ENCODE data around the gene GMDS. TPM values are rescaled to one million over a fixed set of nuclear protein-coding genes. Genes with fewer than 3 reads are reported as not detected.

GMDS gene
- total and polyA plus RNA-seq, 2 of the 13 experiments (the other 11 are each of a cell fraction or from before 2014, with no cell fraction given): 64.4 to 112 TPM

- no peak for TF ChIP-seq ZHX1 (CRISPR knock-in tag; IDR thresholded peaks at IDR 0.05; ENCODE audit: low read depth)
Observed at GRCh38 chr6:2168480-2168879, 76.9 kb downstream of the GMDS start (continued).

DNA sequence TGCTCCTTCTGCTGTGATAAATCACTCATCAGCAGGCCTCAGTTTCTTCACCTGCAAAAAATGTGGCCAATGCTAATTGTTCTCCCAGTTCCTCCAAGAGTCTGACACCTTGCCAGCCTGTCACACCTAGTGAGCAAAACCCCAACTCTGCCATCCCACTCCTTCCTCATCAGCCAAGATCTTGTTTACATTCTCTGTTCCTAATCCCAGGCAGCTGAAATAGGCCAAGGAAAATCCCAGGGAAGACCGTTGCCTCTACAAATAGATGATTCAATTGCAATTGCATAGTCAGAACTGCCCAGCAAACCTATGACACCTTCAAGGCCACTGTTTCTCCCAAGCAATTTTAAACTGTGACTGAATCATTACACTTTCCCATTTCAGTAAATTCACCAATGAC, 78.7 kb downstream of the GMDS start:
- WGBS (ENCODE audit: low lambda C conversion rate): 77% methylated on average over 1 of the region's 1 CpG
- ChIA-PET POLR2A (no interaction called here), CTCF (ENCODE audit: low intra/inter-chr PET ratio, low total read pairs) (no interaction called here)
- ATAC-seq (no peak), DNase-seq (ENCODE audit: low spot score) (no peak), FAIRE-seq (no peak)
- H2AFZ ChIP-seq (ENCODE audit: low read length): no peak overlapping the region
- intact Hi-C loops (cut with micrococcal nuclease; ENCODE audit: unreplicated experiment): no loop called here
- H3K36me3 ChIP-seq (replicated peaks in 1 of 2; ENCODE audit: control insufficient read depth in 1 of 2, insufficient read depth in 2 of 2, low read length in 2 of 2): peaks cover 1 to 3% of the 10 kb centered on the region in 2 experiments; a peak in 1 of 5 replicates
- H3K4me3 ChIP-seq (replicated peaks in 1 of 3; ENCODE audit: insufficient read depth in 1 of 3, low read depth in 2 of 3, low read length in 3 of 3): no peak overlapping the region
- H3K9ac ChIP-seq (ENCODE audit: insufficient read depth, low read depth, low read length): no peak overlapping the region
- H3K27ac ChIP-seq (ENCODE audit: extremely low read length, insufficient read depth, low read length): no peak overlapping the region
- H3K4me1 ChIP-seq (ENCODE audit: insufficient read depth, low read length): peaks cover 70% of the 10 kb centered on the region
- TF ChIP-seq, protein P1, sequence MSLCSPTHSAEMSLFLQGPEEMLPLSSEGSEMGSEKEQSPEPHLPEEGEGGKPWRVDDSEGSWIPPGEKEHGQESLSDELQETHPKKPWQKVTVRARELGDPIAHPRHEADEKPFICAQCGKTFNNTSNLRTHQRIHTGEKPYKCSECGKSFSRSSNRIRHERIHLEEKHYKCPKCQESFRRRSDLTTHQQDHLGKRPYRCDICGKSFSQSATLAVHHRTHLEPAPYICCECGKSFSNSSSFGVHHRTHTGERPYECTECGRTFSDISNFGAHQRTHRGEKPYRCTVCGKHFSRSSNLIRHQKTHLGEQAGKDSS (CRISPR knock-in tag; IDR thresholded peaks at IDR 0.05; ENCODE audit: borderline replicate concordance, low read depth): no peak
- TF ChIP-seq ZBTB20 (CRISPR knock-in tag; IDR thresholded peaks at IDR 0.05; ENCODE audit: borderline replicate concordance, low read depth) (no peak), FOXA3 (CRISPR knock-in tag; IDR thresholded peaks at IDR 0.05) (0 out of 2 replicates have a peak, but pooled peaks have one; percentile 11), NR2F6 (IDR thresholded peaks at IDR 0.05) (no peak), NR2F6 (CRISPR knock-in tag; IDR thresholded peaks at IDR 0.05) (no peak), PITX1 (CRISPR knock-in tag; IDR thresholded peaks at IDR 0.05) (no peak), RELA (CRISPR knock-in tag; IDR thresholded peaks at IDR 0.05) (no peak), FOXA1 (IDR thresholded peaks at IDR 0.05) (no peak), FOXA1 (CRISPR knock-in tag; IDR thresholded peaks at IDR 0.05) (0 out of 2 replicates have a peak, but pooled peaks have one; percentile 41), RNF2 (conservative IDR thresholded peaks at IDR 0.05; ENCODE audit: low read depth) (no peak), ZNF546 (CRISPR knock-in tag; conservative IDR thresholded peaks at IDR 0.05) (no peak)
- peaks cover 44% of the 10 kb centered on the region for H4K20me1 ChIP-seq (ENCODE audit: insufficient read depth, low read length)
- H3K79me2 ChIP-seq (ENCODE audit: insufficient read depth, low read length): peaks cover 93% of the 10 kb centered on the region
- in situ Hi-C loops (cut with HindIII; ENCODE audit: extremely low pct_ligation_motif_present, low pct_unique_long_range_greater_than_20kb): no loop called here
- H3K9me3 ChIP-seq (ENCODE audit: low read length): no peaks in the 10 kb centered on the region
- H3K4me2 ChIP-seq (ENCODE audit: low read depth, low read length): no peak overlapping the region
- no TSS peak for BruUV-seq (replicated peaks)
- H3K27me3 ChIP-seq (ENCODE audit: control insufficient read depth in 1 of 2, insufficient read depth in 2 of 2, low read length in 2 of 2): no peaks in the 10 kb centered on the region
